ENCODE measurements around the gene ZCCHC24. TPM values are rescaled to one million over a fixed set of nuclear protein-coding genes. Genes with fewer than 3 reads are reported as not detected.
A peak's percentile ranks its signal among the peaks of the same experiment; 100 is the strongest.

The ZCCHC24 gene
- polyA plus RNA-seq, 3 donors = 3.9 to 5.0 (median 4.0) TPM

DNA sequence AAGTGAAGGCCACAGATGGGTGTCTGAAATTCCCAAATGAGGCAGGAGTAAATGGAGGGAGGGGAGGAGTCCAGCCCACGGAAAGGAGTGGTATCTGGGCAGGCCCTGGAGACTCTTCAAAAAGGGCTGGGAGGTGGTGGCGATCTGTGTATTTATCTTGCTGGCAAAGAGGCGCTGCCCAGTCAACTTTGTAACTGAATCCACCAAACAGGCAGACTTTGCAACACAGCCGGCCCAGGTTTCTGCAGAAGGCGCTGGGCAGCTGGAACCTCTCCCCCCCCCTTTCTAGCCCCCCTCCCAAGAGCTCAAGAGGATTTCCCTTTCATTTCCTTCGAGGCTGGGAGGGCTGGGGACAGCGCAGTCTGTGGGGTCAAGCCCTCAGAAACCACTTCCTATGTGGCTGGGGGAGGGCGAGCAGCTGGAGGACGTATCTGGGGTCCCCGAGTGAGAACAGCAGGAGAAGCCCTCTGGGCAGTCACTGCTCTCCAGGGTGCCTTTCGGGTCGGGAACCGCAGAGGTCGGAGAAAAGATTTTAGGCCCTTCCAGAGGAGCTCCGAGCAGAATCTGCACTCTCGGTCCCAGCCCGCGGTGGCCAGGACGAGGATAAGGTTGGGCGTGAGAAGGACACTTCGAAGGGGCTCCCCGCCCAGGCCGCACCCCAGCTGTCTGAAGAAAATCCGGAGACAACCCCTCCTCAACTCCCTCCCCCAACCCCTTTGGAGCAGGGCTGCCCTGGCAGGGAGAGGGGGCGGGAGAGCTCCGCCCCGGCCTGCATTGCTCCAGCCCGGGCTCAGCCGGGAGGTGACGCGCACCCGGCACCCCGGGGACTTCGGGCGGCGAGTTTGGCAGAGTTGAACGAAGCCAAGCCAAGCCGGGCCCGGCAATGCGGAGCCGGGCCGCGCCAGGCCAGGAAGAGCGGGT lies 965 bp downstream of the ZCCHC24 start:
- Mint-ChIP-seq H3K27ac (peak overlapping the region; percentile 83 to 94 (median 92)), H3K27me3 (ENCODE audit: low read depth in 3 of 3) (peaks cover 20 to 31% (median 27%) of the 10 kb centered on the region in 3 donors), H3K4me1 (peaks cover 45% of the 10 kb centered on the region), H3K36me3 (peaks cover 30 to 32% of the 10 kb centered on the region in 2 donors), H3K9me3 (no peaks in the 10 kb centered on the region), H3K4me3 (peak overlapping the region; percentile 97 to 98)
- peak; percentile 36 to 51 (median 50) for DNase-seq
- peak overlapping the region; percentile 65 for H2AFZ ChIP-seq (ENCODE audit: insufficient read depth, low read depth, low read length, poor library complexity, severe bottlenecking)
- H3K9me3 ChIP-seq (replicated peaks in 1 of 2; ENCODE audit: control insufficient read depth in 1 of 2, insufficient read depth in 1 of 2, low read length in 2 of 2) = no peaks in the 10 kb centered on the region
- peak overlapping the region; percentile 43 to 68 for H3K27ac ChIP-seq (ENCODE audit: low read depth in 1 of 2, low read length in 2 of 2)
- H4K20me1 ChIP-seq (ENCODE audit: insufficient read depth, low read length) = peaks cover 53% of the 10 kb centered on the region
- peaks cover 33% of the 10 kb centered on the region for H3K79me2 ChIP-seq (ENCODE audit: insufficient read depth, low read length)
- peaks cover 27 to 39% of the 10 kb centered on the region in 2 donors for H3K4me1 ChIP-seq (ENCODE audit: control insufficient read depth in 1 of 2, insufficient read depth in 2 of 2, low read length in 2 of 2)
- peak overlapping the region; percentile 67 to 81 (median 67) for H3K4me3 ChIP-seq (replicated peaks in 1 of 3; ENCODE audit: low read depth in 2 of 3, low read length in 3 of 3)
- H3K9ac ChIP-seq (ENCODE audit: insufficient read depth, low read length, poor library complexity, severe bottlenecking) = peak overlapping the region; percentile 61
- peaks cover 0 to 18% of the 10 kb centered on the region in 2 donors for H3K27me3 ChIP-seq (ENCODE audit: control insufficient read depth in 2 of 2, insufficient read depth in 2 of 2, low read length in 2 of 2)
- WGBS (ENCODE audit: insufficient coverage) = 0% methylated on average over 22 of the region's 44 CpGs
- TF ChIP-seq, protein P1, sequence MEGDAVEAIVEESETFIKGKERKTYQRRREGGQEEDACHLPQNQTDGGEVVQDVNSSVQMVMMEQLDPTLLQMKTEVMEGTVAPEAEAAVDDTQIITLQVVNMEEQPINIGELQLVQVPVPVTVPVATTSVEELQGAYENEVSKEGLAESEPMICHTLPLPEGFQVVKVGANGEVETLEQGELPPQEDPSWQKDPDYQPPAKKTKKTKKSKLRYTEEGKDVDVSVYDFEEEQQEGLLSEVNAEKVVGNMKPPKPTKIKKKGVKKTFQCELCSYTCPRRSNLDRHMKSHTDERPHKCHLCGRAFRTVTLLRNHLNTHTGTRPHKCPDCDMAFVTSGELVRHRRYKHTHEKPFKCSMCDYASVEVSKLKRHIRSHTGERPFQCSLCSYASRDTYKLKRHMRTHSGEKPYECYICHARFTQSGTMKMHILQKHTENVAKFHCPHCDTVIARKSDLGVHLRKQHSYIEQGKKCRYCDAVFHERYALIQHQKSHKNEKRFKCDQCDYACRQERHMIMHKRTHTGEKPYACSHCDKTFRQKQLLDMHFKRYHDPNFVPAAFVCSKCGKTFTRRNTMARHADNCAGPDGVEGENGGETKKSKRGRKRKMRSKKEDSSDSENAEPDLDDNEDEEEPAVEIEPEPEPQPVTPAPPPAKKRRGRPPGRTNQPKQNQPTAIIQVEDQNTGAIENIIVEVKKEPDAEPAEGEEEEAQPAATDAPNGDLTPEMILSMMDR (IDR thresholded peaks at IDR 0.05) = no peak
- intact Hi-C loops (cut with micrococcal nuclease) = loop anchor here (10.0 kb wide), 2 partner anchors 160 to 200 kb away; no protein-coding TSS in a partner anchor
- peaks cover 0 to 6% of the 10 kb centered on the region in 2 donors for H3K36me3 ChIP-seq (replicated peaks in 1 of 2; ENCODE audit: control insufficient read depth in 1 of 2, insufficient read depth in 2 of 2, low read length in 2 of 2)
- peak overlapping the region; percentile 93 for H3K4me2 ChIP-seq (replicated peaks; ENCODE audit: extremely low read depth, low read length, poor library complexity, severe bottlenecking)

DNA sequence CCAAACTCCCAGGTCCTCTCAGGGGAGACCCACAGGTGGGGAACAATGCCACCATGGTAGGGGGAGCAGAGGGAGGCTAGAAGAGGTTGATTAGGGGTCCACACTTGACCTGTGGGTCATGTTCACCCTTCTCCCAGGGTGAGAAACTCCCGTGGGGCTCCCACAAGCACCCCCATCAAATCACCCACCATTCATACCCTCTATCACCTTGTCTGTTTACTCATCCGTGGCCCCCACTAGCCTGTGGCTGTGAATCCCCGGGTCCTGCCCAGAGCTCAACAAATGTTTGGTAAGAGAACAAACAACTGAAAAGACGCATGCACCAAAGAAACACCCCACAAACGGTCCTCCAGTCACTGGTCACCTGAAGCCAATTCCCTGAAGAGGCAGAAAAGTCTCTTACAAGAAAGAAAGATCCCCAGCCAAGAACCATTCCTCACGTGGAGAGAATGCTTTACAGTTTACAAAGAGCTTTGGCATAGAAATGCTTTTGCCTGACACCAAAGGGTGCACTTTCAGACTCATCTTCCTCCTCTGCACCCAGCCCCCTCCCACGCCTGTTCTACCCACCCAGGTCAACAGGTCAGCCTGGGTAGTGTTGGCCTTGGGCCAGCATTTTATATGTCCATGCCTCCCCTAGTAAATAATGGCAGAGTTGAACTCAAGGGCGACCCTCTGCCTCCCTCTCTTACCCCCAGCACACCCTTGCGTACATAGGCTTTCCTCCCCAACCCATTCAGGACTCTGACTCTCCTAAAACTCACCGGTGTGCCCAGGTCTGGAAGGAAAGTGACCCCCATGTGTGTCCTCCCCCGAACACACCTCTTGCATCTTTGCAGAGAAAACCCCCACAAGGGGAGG lies 1.9 kb downstream of the ZCCHC24 start:
- Histone ChIP-seq H3K4me3 (replicated peaks in 1 of 3; ENCODE audit: low read depth in 2 of 3, low read length in 3 of 3) (peak overlapping the region; percentile 67 to 81 (median 67)), H3K27ac (ENCODE audit: low read depth in 1 of 2, low read length in 2 of 2) (peak overlapping the region in 1 of 2 donors; percentile 68), H3K36me3 (replicated peaks in 1 of 2; ENCODE audit: control insufficient read depth in 1 of 2, insufficient read depth in 2 of 2, low read length in 2 of 2) (peaks cover 0 to 6% of the 10 kb centered on the region in 2 donors), H4K20me1 (ENCODE audit: insufficient read depth, low read length) (peaks cover 62% of the 10 kb centered on the region), H2AFZ (ENCODE audit: insufficient read depth, low read depth, low read length, poor library complexity, severe bottlenecking) (peak overlapping the region; percentile 65), H3K4me2 (replicated peaks; ENCODE audit: extremely low read depth, low read length, poor library complexity, severe bottlenecking) (peak overlapping the region; percentile 93), H3K27me3 (ENCODE audit: control insufficient read depth in 2 of 2, insufficient read depth in 2 of 2, low read length in 2 of 2) (peaks cover 0 to 18% of the 10 kb centered on the region in 2 donors), H3K9me3 (replicated peaks in 1 of 2; ENCODE audit: control insufficient read depth in 1 of 2, insufficient read depth in 1 of 2, low read length in 2 of 2) (no peaks in the 10 kb centered on the region), H3K79me2 (ENCODE audit: insufficient read depth, low read length) (peaks cover 33% of the 10 kb centered on the region), H3K9ac (ENCODE audit: insufficient read depth, low read length, poor library complexity, severe bottlenecking) (peak overlapping the region; percentile 61), H3K4me1 (ENCODE audit: control insufficient read depth in 1 of 2, insufficient read depth in 2 of 2, low read length in 2 of 2) (peaks cover 27 to 39% of the 10 kb centered on the region in 2 donors)
- intact Hi-C loops (cut with micrococcal nuclease) = loop anchor here (10.0 kb wide), 2 partner anchors 159 to 199 kb away; no protein-coding TSS in a partner anchor
- peak overlapping the region; percentile 97 to 98 for H3K4me3 Mint-ChIP-seq
- no peak for DNase-seq
- H3K27ac Mint-ChIP-seq = peak overlapping the region in 6 of 7 donors; percentile 7 to 93 (median 88)
- no peaks in the 10 kb centered on the region for H3K9me3 Mint-ChIP-seq
- TF ChIP-seq, protein P1 (IDR thresholded peaks at IDR 0.05) = no peak
- peaks cover 36 to 39% of the 10 kb centered on the region in 2 donors for H3K36me3 Mint-ChIP-seq
- H3K27me3 Mint-ChIP-seq (ENCODE audit: low read depth in 3 of 3) = peaks cover 18 to 27% (median 21%) of the 10 kb centered on the region in 3 donors
- WGBS (ENCODE audit: insufficient coverage) = 49% methylated on average over 7 of the region's 11 CpGs
- H3K4me1 Mint-ChIP-seq = peaks cover 47% of the 10 kb centered on the region

Data from CD14-positive monocyte (primary cell).